Stimulated activated CD8-positive, alpha-beta memory T cell treated with anti-CD3 and anti-CD28 coated beads, Interleukin-4, amount 100 ng/mL, for 1 hour (primary cell): ENCODE measurements around the gene MYO7A.

ENCODE experiments used
- DNase-seq, 2 donors: peaks; one replicate each; pipeline ENCODE4 v3.0.0-alpha.2; 2020; ENCODE audit warnings: low read depth in 2 of 2, low spot score in 1 of 2

Gene MYO7A

DNA sequence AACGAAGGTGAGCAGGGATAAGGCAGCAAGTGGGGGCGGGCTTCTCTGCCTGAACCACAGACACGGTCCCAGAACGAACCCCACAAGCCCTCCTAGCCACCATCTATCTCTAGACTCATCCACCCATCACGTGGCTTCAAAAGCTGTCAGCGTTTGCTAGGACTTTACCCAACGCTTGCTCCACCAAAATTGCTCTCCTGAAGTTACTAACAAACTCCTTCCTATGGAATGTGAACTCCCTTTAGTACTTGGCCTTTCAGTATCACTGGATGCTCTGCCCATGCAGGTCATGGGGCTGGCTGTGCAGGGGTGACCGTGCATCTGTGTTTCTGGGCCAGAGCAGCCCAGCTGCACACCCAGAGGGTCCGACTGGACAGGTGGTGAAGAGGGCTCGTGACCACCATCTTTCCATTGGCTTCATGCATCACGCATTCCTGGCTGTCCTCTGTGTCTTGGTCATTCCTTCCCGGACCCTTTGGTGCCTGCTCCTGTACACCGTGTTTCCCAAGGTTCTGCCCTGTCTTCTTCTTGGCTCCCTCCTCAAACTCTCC lies 85.1 kb downstream of the MYO7A start:
- no peak for DNase-seq

DNA sequence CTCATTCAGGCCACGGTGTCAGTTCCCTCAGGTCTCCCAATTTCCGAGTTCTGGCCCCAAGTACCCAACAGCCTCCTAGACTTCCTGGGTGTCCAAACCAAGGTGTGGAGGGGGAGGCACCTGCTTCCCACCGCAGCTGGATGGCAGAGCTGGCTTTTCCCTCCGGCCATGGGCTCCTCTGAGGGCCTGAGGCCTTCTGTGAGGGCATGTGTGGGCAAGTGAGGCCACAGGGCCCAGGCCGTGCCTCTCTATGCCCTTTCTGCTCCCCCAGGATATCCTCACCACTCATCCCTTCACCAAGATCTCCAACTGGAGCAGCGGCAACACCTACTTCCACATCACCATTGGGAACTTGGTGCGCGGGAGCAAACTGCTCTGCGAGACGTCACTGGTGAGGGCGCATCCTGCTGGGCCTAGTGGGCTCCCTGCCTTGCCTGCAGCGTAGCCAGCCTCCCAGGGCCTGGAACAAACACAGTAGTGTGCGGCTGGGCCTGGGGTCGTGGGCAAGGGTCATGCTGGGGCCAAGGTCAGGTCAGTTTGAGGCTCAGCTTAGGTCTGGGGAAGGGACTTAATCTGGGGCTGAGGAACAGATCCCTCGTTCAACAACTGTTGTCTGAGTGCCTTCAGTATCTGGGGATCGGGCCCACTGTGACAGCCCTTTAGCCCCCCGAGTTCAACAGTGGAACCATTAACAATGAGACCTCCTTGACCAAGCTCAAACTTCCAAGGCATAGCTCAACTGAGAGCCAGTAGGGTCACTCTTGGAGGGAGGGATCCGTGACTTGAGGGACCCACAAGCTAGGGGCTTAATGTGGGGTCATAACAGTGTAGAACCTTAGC lies 85.8 kb downstream of the MYO7A start:
- no peak for DNase-seq

DNA sequence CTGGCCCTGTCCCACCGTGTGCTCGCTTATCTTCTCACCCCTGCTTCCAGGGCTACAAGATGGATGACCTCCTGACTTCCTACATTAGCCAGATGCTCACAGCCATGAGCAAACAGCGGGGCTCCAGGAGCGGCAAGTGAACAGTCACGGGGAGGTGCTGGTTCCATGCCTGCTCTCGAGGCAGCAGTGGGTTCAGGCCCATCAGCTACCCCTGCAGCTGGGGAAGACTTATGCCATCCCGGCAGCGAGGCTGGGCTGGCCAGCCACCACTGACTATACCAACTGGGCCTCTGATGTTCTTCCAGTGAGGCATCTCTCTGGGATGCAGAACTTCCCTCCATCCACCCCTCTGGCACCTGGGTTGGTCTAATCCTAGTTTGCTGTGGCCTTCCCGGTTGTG lies 86.5 kb downstream of the MYO7A start:
- DNase-seq, result no peak

DNA sequence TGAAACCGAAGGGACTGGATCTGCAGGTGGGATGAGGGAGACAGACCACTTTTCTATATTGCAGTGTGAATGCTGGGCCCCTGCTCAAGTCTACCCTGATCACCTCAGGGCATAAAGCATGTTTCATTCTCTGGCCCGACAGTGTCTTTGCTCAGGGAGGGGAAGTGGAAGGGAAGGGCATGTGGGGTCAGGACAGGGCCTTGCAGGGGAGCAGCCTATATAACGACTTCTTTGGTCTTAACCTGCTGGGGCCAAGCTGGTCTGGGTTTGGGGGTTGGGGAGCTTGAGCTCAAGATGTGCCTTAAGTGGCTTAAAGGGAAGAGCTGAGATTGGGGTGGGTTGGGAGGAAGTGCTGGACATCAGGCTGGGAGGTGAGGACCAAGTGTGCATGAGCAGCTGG lies 87.1 kb downstream of the MYO7A start:
- no peak for DNase-seq

DNA sequence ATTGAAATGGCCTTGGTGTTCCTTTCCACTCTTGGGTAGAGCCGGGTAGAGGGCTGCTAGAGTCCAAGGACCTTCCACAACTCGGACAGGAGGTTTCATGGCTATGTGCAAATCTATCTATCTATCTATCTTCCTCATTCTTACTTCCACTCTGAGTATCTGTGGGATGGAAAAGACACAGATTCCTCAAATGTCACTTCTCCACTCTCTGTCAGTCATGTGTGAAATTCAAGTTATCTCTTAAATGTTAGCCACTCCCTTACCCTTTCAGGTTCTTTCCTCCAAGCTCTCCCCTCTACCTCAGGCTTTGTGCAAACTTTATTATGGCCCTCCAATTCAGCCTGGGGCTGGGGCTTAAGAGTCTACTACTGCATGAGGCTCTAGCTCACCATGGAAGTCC lies 89.1 kb downstream of the MYO7A start:
- DNase-seq, result no peak

DNA sequence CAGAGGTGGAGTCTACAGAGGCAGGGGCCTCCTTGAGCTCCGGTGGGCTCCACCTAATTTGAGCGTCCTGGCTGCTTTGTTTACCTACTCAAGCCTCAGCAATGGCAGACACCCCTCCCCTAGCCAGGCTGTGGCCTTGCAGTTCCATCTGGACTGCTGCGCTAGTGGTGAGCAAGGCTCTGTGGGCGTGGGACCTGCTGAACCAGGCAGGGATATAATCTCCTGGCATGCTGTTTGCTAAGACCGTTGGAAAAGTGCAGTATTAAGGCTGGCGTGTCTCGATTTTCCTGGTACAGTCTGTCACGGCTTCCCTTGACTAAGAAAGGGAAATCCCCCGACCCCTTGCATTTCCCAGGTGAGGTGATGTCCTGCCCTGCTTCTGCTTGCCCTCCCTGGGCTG lies 95.8 kb downstream of the MYO7A start:
- DNase-seq, result no peak

DNA sequence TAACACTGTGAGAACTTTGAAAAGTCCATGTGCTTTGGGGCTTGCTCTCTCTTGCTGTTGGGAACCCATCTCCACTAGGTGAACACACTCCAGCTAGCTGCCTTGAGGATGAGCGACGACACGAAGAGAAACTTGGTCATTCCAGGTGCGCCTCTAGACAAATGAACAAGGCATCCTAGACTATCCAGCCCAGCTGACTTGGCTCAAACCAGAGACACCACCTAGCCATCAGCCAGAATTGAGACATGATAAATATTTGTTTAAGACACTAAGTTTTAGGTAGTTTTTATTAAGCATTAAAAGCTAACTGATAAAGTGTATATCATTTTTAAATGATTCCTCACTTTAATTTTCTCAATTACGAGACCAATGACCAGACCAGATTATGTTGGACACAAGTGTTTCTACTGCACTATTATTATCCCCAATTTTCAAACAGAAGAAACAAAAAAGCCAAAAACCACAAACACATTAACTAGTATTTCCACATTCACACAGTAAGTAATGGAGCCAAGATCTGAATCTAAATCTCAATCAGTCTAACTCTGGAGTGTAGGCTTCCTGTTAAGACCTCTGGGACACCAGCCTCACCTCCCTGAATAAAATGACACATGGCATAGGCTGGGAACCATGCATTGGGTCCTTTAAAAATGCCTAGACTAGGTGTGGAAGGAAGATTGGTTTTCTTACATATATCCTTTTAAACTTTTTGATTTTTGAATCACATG lies 103.0 kb downstream of the MYO7A start:
- DNase-seq, result no peak

DNA sequence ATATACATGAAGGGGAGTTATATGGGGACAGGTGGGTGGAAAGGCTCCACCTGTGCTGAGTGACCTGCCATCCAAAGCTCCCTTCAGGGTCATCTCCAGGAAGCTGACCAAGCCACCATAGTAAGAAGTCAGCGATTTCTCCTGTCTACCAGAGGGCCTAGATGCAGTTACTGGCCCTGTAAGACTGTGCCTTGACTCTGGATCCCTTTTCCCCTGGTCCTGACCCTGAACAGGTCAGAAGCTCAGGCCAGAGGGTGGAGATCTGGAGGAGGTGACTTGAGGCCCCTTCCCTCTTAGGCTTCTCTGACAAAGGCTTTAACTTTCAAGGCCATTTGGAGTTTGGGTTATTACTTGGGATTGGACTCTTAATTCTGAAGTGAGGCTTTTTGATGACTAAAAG lies 103.8 kb downstream of the MYO7A start:
- DNase-seq, result no peak

DNA sequence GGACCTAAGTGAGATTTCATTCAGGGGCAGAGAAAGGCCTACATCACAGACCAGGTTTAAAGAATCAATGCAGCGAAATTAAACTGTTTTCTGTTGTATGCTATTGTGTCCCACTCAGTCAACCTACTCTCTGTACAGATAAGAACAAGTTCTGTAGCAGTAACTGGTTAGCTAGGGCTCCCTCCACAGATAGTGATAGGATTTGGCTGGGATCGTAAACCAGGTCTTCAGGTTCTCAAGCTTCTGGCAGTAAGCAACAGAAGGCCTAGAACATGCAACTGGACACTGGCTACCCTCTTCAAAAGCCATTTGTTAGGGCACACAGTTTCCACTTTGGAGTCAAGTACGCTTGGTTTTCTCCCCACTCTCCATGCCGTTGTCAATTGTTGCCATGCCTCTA lies 104.2 kb downstream of the MYO7A start:
- DNase-seq, result no peak

DNA sequence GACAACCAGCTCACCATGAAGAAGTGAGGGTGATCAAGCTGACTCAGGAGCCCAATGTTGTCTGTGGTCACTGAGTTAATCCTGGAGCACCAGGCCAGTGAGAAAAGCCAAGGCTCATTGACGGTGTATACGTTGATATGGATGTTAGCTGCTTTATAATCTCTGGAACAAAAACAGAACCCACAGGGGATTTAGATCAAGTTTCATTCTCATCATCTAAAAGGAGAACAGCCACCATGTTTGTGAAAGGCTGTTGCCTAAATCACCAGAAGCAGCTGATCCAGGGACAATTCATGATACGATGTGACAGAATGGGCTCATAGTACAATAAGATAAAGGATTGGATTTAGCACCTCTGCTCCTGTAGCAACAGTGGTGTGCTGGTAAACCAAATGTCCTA lies 105.0 kb downstream of the MYO7A start:
- no peak for DNase-seq

DNA sequence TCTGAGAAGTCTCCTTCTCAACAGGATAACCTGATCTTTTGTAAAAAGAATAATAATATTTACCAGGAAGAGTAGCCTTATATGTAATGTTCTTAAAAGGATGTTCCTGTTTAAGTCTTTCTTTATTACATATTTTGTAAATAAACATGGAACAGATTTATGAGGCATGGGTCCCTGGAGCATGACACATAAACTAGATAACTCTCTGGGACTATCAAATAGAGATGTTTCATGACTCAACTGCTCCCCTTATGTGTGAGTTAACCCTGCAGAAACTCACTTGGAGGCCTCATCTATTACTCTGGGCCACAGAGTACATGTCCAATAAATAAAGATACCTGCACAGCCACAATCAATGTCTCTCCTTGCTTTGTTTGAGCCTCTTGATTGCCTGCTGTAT lies 108.9 kb downstream of the MYO7A start:
- DNase-seq, result no peak

DNA sequence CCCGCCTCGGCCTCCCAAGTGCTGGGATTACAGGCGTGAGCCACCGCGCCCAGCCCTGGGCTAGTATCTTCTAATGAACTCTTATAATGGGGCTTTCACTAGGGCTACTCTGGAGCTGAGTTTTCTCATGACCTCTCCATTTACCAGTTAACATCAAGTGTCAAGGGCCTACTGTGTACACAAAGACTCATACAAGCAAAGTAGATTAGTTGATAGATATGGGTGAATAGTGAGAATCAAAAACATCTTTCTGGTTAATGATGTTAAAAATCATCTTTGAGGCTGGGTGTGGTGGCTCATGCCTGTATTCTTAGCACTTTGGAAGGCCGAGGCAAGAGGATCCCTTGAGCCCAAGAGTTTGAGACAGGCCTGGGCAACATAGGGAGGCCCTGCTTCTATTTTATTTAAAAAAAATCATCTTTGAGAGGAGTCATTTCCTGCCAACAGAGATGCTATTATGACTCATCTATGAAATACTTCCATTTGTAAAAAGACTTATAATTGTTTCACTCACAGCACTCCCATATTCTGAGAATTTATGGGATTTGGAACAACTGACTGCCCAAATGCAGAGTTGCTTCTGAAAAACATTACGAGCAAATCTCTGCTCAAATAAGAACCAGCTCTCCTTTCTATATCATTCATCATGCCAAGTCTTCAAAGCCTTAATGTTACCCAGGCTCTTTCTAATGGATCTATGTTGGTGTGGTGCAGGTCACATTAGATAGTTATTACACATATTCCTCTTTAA lies 116.4 kb downstream of the MYO7A start:
- no peak for DNase-seq

DNA sequence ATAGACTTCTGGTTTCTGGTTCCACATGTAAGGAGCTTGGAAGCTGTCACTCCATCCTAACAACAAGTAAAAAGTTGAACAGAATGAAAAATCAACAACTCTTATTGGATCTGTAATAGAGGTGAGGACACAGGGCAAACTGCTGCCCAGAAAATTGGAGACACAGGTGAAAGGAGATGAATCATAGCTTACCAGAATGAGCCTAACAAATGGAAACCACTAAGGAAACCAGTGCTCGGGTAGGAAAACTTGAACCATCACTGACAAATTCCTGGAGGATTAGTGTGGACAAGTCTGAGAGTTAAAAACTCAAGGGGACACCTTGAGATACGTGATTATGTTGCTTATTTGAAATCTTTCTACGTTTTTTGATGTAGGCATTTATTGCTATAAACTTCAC lies 121.4 kb downstream of the MYO7A start:
- DNase-seq, result no peak

DNA sequence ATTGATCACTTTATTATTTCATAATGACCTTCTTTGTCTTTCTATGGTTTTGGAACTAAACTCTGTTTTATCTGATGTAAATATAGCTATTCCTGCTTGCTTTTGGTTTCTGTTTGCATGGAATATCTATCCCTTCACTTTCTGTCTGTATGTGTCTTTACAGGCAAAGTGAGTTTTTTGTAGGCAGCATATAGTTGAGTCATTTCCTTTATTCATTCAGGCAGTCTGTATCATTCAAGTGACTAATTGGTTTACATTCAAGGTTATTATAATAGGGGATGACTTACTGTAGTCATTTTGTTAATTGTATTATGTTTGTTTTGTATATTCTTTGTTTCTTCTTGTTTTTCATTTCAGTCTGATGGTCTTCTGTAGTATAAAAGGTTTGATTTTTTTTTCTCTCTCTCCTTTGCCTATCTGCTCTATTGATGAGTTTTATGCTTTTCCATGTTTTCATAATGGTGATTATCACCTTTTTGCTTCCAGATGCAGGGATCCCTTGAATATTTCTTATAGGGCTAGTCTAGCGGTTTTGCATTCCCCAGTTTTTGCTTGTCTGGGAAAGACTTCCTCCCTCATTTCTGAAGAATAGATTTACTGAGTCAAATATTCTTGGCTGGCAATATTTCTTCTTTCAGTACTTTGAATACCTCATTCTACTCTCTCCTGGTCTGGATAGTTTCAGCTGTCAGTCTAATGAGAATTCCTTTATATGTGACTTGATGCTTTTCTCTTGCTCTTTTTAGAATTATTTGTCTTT lies 123.0 kb downstream of the MYO7A start:
- no peak for DNase-seq

DNA sequence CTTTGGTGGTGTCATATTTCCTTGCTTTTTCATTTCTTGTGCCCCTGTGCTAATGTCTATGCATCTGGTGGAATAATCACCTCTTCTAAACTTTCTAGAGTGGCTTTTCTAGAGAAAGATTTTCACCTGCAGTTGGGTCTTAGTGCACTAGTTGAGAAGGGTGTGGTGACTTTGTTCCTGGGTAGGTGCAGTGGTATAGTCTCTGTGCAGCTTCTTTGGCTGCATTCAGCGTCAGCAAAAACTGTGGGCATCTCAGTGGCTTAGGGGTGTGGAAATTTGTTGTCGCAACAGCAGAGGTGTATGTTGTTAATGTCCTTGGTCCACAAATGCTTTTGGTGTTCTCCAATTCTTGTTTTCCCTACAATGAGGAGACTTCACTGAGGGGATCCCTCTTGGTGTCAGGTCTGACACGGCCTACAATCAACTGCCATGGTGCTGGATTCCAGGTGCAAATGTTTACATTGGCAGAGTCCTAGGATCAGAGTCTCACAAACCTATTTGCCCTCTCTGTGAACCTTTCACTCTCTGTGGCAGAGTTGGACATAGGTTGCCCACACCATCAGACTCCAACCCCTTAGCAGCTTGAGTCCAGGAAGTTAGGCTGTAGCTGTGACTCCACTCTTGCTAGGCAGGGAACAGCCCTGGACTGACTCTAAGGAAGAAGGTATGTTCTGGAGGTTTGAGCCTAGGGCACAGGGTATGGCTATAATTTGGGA lies 124.7 kb downstream of the MYO7A start:
- DNase-seq, result no peak

DNA sequence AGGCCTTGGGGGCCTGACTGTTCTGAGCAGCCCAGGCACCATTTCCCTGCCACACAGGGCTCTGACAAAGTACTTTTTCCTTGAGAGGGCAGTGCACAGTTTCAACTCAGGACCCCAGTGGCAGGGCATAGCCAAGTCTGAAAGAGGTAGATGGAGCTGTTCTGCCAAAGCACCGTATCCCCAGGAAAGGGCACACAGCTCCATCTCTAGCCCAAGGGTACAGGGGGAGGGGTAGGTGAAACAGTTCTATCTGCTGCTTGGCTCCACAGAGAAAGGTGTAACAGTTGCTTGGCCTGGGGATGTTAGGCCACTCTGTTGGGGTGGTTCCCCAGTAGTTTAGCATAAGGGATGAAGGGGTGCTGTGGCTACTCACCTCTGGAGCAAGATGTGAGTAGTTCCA lies 125.6 kb downstream of the MYO7A start:
- no peak for DNase-seq

DNA sequence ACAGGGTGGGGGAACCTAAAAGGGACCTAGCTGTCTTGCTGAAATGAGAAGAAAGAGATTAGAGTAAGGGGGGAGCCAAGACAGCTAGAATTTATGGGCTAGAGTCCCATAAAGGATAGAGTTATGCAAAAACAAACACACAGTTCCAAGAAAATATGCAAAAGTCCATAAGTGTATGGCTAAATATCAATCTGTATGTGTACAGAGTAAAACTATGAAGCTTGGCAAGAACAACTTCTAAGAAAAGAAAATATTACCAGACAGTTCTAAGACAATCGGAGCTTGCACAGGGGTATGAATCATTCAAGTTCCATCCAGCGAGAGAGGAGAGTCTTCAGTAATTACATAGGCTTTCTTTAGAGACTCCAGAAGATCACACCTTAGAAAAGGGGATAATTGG lies 131.6 kb downstream of the MYO7A start:
- DNase-seq, result no peak

DNA sequence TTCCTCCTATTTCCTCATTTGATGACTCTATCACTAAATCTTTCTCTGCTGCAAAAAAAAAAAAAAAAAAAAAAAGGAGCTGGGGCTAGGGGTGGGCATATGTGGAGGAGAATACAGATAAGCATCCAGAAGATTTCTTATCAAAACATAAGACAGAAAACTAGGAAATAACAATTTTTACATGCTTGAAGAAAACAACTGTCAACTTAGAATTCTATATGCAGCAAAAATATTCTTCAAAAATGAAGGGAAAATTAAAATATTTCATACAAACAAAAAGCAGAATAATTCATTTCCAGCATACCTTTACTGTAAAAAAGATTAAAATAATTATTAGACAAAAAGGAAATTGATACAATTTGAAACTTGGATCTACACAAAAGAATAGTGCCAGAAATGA lies 134.8 kb downstream of the MYO7A start:
- DNase-seq, result no peak
